ENCODE data around the gene ANKUB1. TPM values are rescaled to one million over a fixed set of nuclear protein-coding genes. Genes with fewer than 3 reads are reported as not detected.
"Not testable (repeated sequence)": the region's sequence is repeated elsewhere in the genome, so short reads cannot be mapped to it uniquely, and the experiment has no call there.

Gene ANKUB1, protein sequence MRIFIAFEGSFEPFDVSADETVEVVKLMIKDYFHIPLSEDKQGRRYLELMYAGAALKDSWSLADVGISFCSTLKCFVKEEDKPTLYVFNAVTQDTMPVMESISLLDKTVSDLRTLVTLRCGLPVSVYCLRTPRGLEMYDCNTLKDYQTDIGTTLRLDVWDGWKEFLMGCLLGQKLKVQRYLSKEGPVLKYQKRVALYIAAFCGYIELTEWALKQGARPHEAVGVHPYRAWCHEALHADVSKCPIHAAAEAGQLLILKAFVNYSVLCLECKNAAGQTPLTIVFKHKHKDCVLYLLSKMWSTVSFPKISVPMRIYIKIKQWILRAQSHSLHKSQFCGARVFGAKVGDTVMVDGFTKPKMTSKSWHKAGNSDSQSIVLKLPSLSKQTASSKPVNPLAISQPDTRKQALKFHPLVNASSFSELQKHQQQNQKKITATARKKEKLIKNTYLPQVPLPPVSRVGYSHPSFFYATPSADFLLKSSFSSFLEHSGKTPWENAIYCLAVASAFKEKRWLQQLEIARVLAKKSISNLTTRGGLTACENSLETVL
- total RNA-seq (not detected), polyA plus RNA-seq (ENCODE audit: insufficient read depth in 1 of 8, insufficient read length in 8 of 8, low replicate concordance in 1 of 8) (under 1 TPM in 1 of 8 donors, not detected in 7; 0.16 TPM)
- long read RNA-seq, donor 1, result 0 reads
- long read RNA-seq, donor 2, result 0 reads
- long read RNA-seq, donor 3, partial matches to known transcripts, result 41 of 41 reads
- long read RNA-seq, donor 3, other reads (novel, unspliced or antisense), result 0 of 41 reads
- long read RNA-seq, donor 4, partial matches to known transcripts, result 26 of 34 reads
- long read RNA-seq, donor 4, other reads (novel, unspliced or antisense), result 8 of 34 reads
- long read RNA-seq, donor 5, result 0 reads
- long read RNA-seq, donor 6, partial matches to known transcripts, result 0 of 13 reads
- long read RNA-seq, donor 6, other reads (novel, unspliced or antisense), result 13 of 13 reads
- long read RNA-seq, donor 7, partial matches to known transcripts, result 5 of 5 reads
- long read RNA-seq, donor 7, other reads (novel, unspliced or antisense), result 0 of 5 reads
- long read RNA-seq, donor 8, result 0 reads
- long read RNA-seq, donor 9, result 0 reads
- long read RNA-seq, donor 10, result 0 reads
- long read RNA-seq, donor 11, result 0 reads

DNA sequence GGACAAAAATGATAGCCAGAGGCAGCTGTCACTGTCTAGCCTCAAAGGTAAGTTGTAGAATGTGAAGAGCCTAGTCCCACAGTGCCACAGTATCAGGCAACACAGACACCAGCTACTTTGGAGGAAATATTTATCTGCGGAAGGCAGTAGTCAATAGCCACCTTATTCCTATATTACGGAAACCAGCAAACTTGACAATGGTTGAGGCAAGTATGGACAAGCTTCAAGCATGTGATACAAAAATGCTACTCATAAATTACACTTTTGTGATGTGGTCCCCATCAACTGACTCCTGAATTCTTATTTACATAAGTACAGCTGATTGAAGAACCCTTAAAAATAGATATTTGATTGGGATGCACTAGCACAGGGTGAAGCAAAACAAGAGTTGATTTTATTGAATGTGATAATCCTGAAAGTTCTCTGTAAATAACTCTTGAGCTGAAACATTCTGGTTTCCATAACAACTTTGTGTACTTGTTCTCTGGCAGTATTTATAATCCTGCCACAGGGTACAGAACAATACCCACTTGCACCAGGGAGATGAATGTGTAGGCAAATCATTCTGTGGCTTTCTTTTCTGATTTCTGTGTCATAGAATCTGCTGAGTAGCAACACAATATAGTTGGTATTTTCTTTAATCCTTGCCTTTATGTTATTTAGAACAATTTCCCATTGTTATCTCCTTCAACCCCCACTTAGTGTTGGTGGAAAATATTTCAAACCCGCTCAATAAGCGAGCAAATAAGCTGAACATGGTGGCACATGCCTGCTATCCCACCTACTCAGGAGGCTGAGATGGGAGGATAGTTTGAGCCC lies at the start of gene ANKUB1:
Gene ANKUB1 (minus strand): TSS at position 103 of the 819 bp plus-strand sequence. CDS start 188 bp downstream, outside the sequence.
- H3K36me3 ChIP-seq (ENCODE audit: control insufficient read depth, insufficient read depth, low read length), result no peaks in the 10 kb centered on the region
- no peak within 1 kb of the TSS for H3K27ac ChIP-seq (ENCODE audit: low read length)
- H3K4me3 ChIP-seq (ENCODE audit: low read length), result no peak within 1 kb of the TSS
- no peak for DNase-seq
- H3K9me3 ChIP-seq (replicated peaks; ENCODE audit: control insufficient read depth, low read depth, low read length), result no peaks in the 10 kb centered on the region
- WGBS (ENCODE audit: insufficient coverage), result no CpG with 5 or more reads among the region's 4 CpGs
- no peaks in the 10 kb centered on the region for H3K27me3 ChIP-seq (ENCODE audit: control insufficient read depth, insufficient read depth, low read length)
- H3K4me1 ChIP-seq (ENCODE audit: control insufficient read depth, insufficient read depth, low read length), result no peaks in the 10 kb centered on the region

DNA sequence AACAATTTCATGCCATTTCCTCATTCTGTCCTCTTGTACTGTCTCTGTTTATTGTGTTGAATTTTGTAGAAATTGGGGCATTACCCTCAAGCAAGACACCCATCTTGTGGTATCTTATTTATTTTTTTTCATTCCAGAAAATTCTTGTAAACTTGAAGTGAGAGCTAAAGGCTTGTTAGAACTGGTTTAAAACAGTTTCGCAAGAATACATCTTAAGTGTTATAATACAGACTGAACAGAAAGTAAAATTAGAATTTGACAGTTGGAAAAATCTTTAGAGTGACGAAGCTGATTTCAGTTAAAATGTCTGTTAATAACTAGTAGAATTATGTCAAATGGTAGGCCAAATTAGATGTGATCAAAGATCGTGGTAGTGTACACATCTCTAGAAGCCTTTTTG lies 47.5 kb upstream of the ANKUB1 start:
- no peaks in the 10 kb centered on the region for H3K27me3 ChIP-seq (ENCODE audit: control insufficient read depth, insufficient read depth, low read length)
- DNase-seq, result no peak
- H3K36me3 ChIP-seq (ENCODE audit: control insufficient read depth, insufficient read depth, low read length), result no peaks in the 10 kb centered on the region
- no peak overlapping the region for H3K4me3 ChIP-seq (ENCODE audit: low read length)
- H3K9me3 ChIP-seq (replicated peaks; ENCODE audit: control insufficient read depth, low read depth, low read length), result peaks cover 13% of the 10 kb centered on the region
- no peaks in the 10 kb centered on the region for H3K4me1 ChIP-seq (ENCODE audit: control insufficient read depth, insufficient read depth, low read length)
- no CpG with 5 or more reads among the region's 3 CpGs for WGBS (ENCODE audit: insufficient coverage)
- no peak overlapping the region for H3K27ac ChIP-seq (ENCODE audit: low read length)

DNA sequence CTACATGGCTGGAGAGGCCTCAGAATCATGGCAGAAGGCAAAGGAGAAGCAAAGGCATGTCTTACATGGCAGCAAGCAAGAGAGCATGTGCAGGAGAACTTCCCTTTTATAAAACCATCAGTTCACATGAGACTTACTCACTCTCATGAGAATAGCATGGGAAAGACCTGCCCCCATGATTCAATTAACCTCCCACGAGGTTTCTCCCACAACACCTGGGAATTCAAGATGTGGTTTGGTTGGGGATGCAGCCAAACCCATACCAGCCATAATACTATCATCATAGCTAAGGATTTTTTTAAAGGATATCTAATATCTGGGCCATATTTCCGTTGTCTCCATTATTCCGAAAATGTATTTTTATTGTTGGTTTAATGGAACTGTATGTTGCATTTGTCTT lies 47.1 kb upstream of the ANKUB1 start:
- not testable (repeated sequence) for H3K4me3 ChIP-seq (ENCODE audit: low read length); H3K27me3 ChIP-seq (ENCODE audit: control insufficient read depth, insufficient read depth, low read length); H3K36me3 ChIP-seq (ENCODE audit: control insufficient read depth, insufficient read depth, low read length); H3K4me1 ChIP-seq (ENCODE audit: control insufficient read depth, insufficient read depth, low read length); H3K27ac ChIP-seq (ENCODE audit: low read length); DNase-seq
- no CpG with 5 or more reads among the region's 3 CpGs for WGBS (ENCODE audit: insufficient coverage)
- H3K9me3 ChIP-seq (replicated peaks; ENCODE audit: control insufficient read depth, low read depth, low read length), result peaks cover 15% of the 10 kb centered on the region

DNA sequence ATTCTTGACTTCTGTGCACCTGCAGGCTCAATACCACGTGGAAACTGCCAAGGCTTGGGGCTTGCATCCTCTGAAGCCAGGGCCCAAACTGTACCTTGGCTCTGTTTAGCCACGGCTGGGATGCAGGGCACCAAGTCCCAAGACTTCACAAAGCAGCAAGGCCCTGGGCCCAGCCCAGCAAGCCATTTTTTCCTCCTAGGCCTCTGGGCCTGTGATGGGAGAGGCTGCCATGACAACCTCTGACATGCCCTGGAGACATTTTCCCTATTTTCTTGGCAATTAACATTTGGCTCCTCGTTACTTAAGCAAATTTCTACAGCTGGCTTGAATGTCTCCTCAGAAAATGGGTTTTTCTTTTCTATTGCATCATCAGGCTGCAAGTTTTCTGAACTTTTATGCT lies 46.1 kb upstream of the ANKUB1 start:
- not testable (repeated sequence) for H3K36me3 ChIP-seq (ENCODE audit: control insufficient read depth, insufficient read depth, low read length); H3K27me3 ChIP-seq (ENCODE audit: control insufficient read depth, insufficient read depth, low read length); H3K4me3 ChIP-seq (ENCODE audit: low read length); H3K4me1 ChIP-seq (ENCODE audit: control insufficient read depth, insufficient read depth, low read length); DNase-seq; H3K27ac ChIP-seq (ENCODE audit: low read length)
- H3K9me3 ChIP-seq (replicated peaks; ENCODE audit: control insufficient read depth, low read depth, low read length), result peaks cover 25% of the 10 kb centered on the region
- 86% methylated on average over 2 of the region's 3 CpGs for WGBS (ENCODE audit: insufficient coverage)

DNA sequence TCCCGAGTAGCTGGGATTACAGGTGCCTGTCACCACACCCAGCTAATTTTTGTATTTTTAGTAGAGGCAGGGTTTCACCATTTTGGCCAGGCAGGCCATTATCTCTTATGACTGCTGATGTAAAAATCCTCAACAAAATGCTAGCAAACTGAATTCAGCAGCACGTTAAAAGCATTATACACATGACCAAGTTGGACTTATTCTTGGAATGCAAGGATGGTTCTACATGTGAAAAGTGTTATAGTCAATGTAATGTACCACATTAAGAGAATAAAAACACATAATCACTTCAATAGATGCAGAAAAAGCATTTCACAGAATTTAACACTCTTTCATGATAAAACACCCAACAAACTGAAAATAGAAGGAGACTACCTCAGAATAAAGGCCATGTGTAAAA lies 40.9 kb upstream of the ANKUB1 start:
- no CpG with 5 or more reads among the region's 2 CpGs for whole genome bisulfite sequencing (ENCODE audit: insufficient coverage)
- Histone ChIP-seq H3K27ac (ENCODE audit: low read length) (no peak overlapping the region), H3K27me3 (ENCODE audit: control insufficient read depth, insufficient read depth, low read length) (no peaks in the 10 kb centered on the region), H3K4me3 (ENCODE audit: low read length) (no peak overlapping the region), H3K9me3 (replicated peaks; ENCODE audit: control insufficient read depth, low read depth, low read length) (peaks cover 46% of the 10 kb centered on the region), H3K36me3 (ENCODE audit: control insufficient read depth, insufficient read depth, low read length) (no peaks in the 10 kb centered on the region), H3K4me1 (ENCODE audit: control insufficient read depth, insufficient read depth, low read length) (no peaks in the 10 kb centered on the region)
- DNase-seq, result no peak

DNA sequence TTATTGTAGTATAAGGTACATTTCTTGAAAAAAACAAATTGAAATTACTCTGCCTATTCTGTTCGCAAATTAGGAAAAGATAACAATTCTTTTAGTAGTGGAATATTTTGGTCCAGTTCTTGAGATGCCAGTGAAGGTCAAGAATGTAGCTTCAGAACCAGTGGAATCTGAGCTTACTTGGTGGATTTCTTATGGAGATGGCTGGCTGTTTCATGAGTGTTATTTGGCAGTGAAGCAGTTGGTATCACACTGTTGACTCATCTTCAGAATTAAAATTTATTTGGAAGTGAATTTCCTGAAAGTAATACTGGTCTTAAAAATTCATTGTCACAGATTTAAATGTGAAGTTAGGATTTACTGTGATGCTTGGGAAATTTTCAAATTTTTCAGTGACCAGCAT lies 39.7 kb upstream of the ANKUB1 start:
- H3K4me1 ChIP-seq (ENCODE audit: control insufficient read depth, insufficient read depth, low read length), result no peaks in the 10 kb centered on the region
- no peak overlapping the region for H3K4me3 ChIP-seq (ENCODE audit: low read length)
- peaks cover 41% of the 10 kb centered on the region for H3K9me3 ChIP-seq (replicated peaks; ENCODE audit: control insufficient read depth, low read depth, low read length)
- H3K36me3 ChIP-seq (ENCODE audit: control insufficient read depth, insufficient read depth, low read length), result no peaks in the 10 kb centered on the region
- no peaks in the 10 kb centered on the region for H3K27me3 ChIP-seq (ENCODE audit: control insufficient read depth, insufficient read depth, low read length)
- no CpG with 5 or more reads among the region's 1 CpG for WGBS (ENCODE audit: insufficient coverage)
- no peak for DNase-seq
- no peak overlapping the region for H3K27ac ChIP-seq (ENCODE audit: low read length)

DNA sequence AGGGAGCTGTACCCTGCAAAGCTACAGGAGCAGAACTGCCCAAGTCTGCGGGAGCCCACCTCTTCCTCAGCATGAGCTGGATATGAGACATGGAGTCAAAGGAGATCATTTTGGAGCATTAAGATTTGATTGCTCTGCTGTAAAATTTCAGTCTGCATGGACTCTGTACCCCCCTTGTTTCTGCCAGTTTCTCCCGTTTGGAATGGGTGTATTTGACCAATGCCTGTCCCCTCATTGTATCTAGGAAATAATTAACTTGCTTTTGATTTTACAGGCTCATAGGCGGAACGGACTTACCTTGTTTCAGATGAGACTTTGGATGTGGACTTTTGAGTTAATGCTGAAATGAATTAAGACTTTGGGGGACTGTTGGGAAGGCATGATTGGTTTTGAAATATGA lies 39.0 kb upstream of the ANKUB1 start:
- no peak for DNase-seq
- 87% methylated on average over 3 of the region's 4 CpGs for WGBS (ENCODE audit: insufficient coverage)
- no peaks in the 10 kb centered on the region for H3K27me3 ChIP-seq (ENCODE audit: control insufficient read depth, insufficient read depth, low read length)

DNA sequence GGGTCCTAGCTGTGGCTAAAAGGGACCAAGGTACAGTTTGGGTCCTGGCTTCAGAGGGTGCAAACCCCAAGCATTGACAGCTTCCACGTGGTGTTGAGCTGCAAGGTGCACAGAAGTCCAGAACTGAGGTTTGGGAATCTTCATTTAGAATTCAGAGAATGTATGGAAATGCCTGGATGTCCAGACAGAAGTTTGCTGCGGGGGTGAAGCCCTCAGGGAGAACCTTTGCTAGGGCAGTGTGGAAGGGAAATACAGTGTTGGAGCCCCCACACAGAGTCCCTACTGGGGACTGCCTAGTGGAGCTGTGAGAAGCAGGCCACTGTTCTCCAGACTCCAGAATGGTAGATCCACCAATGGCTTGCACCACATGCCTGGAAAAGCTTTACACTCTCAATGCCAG lies 38.5 kb upstream of the ANKUB1 start:
- no peak for DNase-seq
- Histone ChIP-seq H3K36me3 (ENCODE audit: control insufficient read depth, insufficient read depth, low read length) (no peaks in the 10 kb centered on the region), H3K9me3 (replicated peaks; ENCODE audit: control insufficient read depth, low read depth, low read length) (peaks cover 41% of the 10 kb centered on the region), H3K4me3 (ENCODE audit: low read length) (no peak overlapping the region), H3K27ac (ENCODE audit: low read length) (no peak overlapping the region), H3K4me1 (ENCODE audit: control insufficient read depth, insufficient read depth, low read length) (no peaks in the 10 kb centered on the region), H3K27me3 (ENCODE audit: control insufficient read depth, insufficient read depth, low read length) (no peaks in the 10 kb centered on the region)
- 93% methylated on average over 2 of the region's 2 CpGs for WGBS (ENCODE audit: insufficient coverage)

More for the DNA sequence above, 39.0 kb upstream of the ANKUB1 start:
- Histone ChIP-seq H3K4me3 (ENCODE audit: low read length) (no peak overlapping the region), H3K4me1 (ENCODE audit: control insufficient read depth, insufficient read depth, low read length) (no peaks in the 10 kb centered on the region), H3K27ac (ENCODE audit: low read length) (no peak overlapping the region), H3K36me3 (ENCODE audit: control insufficient read depth, insufficient read depth, low read length) (no peaks in the 10 kb centered on the region), H3K9me3 (replicated peaks; ENCODE audit: control insufficient read depth, low read depth, low read length) (peaks cover 41% of the 10 kb centered on the region)

DNA sequence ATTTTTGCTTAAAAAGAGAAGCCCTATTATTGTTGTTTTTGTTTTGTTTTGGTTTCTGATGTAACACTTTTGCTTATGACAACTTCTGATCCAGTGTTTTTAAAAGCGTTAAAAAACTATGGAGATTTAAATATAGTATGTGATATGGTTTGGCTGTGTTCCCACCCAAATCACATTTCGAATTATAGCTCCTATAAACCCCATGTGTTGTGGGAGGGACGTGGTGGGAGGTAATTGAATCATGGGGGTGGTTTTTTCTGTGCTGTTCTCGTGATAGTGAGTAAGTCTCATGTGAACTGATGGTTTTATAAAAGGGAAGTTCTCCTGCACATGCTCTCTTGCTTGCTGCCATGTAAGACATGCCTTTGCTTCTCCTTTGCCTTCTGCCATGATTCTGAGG lies 37.3 kb upstream of the ANKUB1 start:
- DNase-seq; H3K27ac ChIP-seq (ENCODE audit: low read length); H3K4me1 ChIP-seq (ENCODE audit: control insufficient read depth, insufficient read depth, low read length); H3K36me3 ChIP-seq (ENCODE audit: control insufficient read depth, insufficient read depth, low read length); H3K27me3 ChIP-seq (ENCODE audit: control insufficient read depth, insufficient read depth, low read length); H3K4me3 ChIP-seq (ENCODE audit: low read length): not testable (repeated sequence)
- H3K9me3 ChIP-seq (replicated peaks; ENCODE audit: control insufficient read depth, low read depth, low read length), result peaks cover 36% of the 10 kb centered on the region
- WGBS (ENCODE audit: insufficient coverage), result no CpG with 5 or more reads among the region's 4 CpGs

Measured in muscle of leg (tissue), 16 donors.